GM12878 (cell line): ENCODE data around the gene TMEM196. TPM values are rescaled to one million over a fixed set of nuclear protein-coding genes. Genes with fewer than 3 reads are reported as not detected.

ENCODE experiments used
- ATAC-seq: fragments of 200-7000 bp; cut with Tn5 transposase; 3 replicates; pipeline ENCODE4 v1.9.1; 2020; ENCODE audit warnings: mild to moderate bottlenecking, moderate library complexity
- BruUV-seq: library from RNA; stranded (reverse); fragments of 400-500 nt; replicated peaks from 2 replicates; lab custom pipeline; 2021; lab: Mats Ljungman, UMichigan
- CTCF ChIA-PET: fragments of 300-600 bp; sonication (Branson Sonifier 250); formaldehyde crosslinking; extraction: SDS; loops from one replicate; lab custom pipeline; 2021; ENCODE audit warnings: inconsistent platforms; lab: Yijun Ruan, JAX
- POLR2A ChIA-PET: fragments of 350-600 bp; formaldehyde crosslinking; extraction: SDS; loops from one replicate; lab custom pipeline; 2021; ENCODE audit warnings: inconsistent platforms; lab: Charles Lee
- RAD21 ChIA-PET: fragments of 300-600 bp; sonication (Branson Sonifier 250); formaldehyde crosslinking; loops from one replicate; lab custom pipeline; 2023; ENCODE audit warnings: antibody characterized with exemption; ENCODE audit not compliant: unreplicated experiment; lab: Charles Lee
- SMC1A ChIA-PET: fragments of 300-600 bp; sonication (Branson Sonifier 250); formaldehyde crosslinking; loops from one replicate; lab custom pipeline; 2023; ENCODE audit not compliant: unreplicated experiment, uncharacterized antibody; lab: Charles Lee
- DNase-seq: peaks from one replicate; pipeline ENCODE4 v3.0.0-alpha.2; 2011; ENCODE audit warnings: low read depth, low spot score
- FAIRE-seq: peaks from 3 replicates; lab custom pipeline; 2011; peaks lifted over from hg19 to GRCh38; lab: Jason Lieb, UNC
- H2AFZ ChIP-seq: 2 replicates; pipeline ENCODE4 v1.6.0; 2011; ENCODE audit warnings: low read depth, low read length, control low read depth; ENCODE audit not compliant: control insufficient read depth
- H3K27ac ChIP-seq: 2 replicates; pipeline ENCODE4 v1.5.1; 2011; ENCODE audit warnings: control low read depth; ENCODE audit not compliant: control insufficient read depth, insufficient read depth
- H3K27me3 ChIP-seq, 2 experiments: replicated peaks in 1 of 2; 2 replicates each; pipeline versions ENCODE4 v1.6.0 to v1.6.1; 2011; ENCODE audit warnings: low read length in 1 of 2; ENCODE audit not compliant: control insufficient read depth in 2 of 2, insufficient read depth in 2 of 2
- H3K36me3 ChIP-seq, 2 experiments: 2 replicates each; pipeline ENCODE4 v1.5.1; 2011; ENCODE audit warnings: low read length in 1 of 2; ENCODE audit not compliant: control insufficient read depth in 2 of 2, insufficient read depth in 2 of 2
- H3K4me1 ChIP-seq: 2 replicates; pipeline ENCODE4 v1.6.1; 2011; ENCODE audit warnings: mild to moderate bottlenecking, low read length, moderate library complexity, mixed read lengths; ENCODE audit not compliant: control insufficient read depth, insufficient read depth
- H3K4me2 ChIP-seq: 2 replicates; pipeline ENCODE4 v1.6.0; 2011; ENCODE audit warnings: control low read depth; ENCODE audit not compliant: control insufficient read depth, insufficient read depth
- H3K4me3 ChIP-seq: fragments of 200-600 bp; sonication (generic); 2 replicates; pipeline ENCODE4 v1.5.1; 2016
- H3K79me2 ChIP-seq: 2 replicates; pipeline ENCODE4 v1.6.0; 2011; ENCODE audit warnings: low read length; ENCODE audit not compliant: control insufficient read depth, insufficient read depth
- H3K9ac ChIP-seq: 2 replicates; pipeline ENCODE4 v1.8.0; 2011; ENCODE audit warnings: low read length, control low read depth, mixed read lengths; ENCODE audit not compliant: control insufficient read depth, insufficient read depth
- H3K9me3 ChIP-seq: replicated peaks from 3 replicates; pipeline ENCODE4 v1.5.1; 2011; ENCODE audit warnings: mild to moderate bottlenecking, low read length; ENCODE audit not compliant: control insufficient read depth, insufficient read depth
- H4K20me1 ChIP-seq: 2 replicates; pipeline ENCODE4 v1.6.0; 2011; ENCODE audit not compliant: control insufficient read depth, insufficient read depth
- JUNB ChIP-seq: IDR thresholded peaks from 2 replicates; pipeline ENCODE4 v1.6.1; 2016; ENCODE audit warnings: antibody characterized with exemption, mild to moderate bottlenecking
- NR2C2 ChIP-seq: IDR thresholded peaks from 2 replicates; pipeline ENCODE4 v1.6.1; 2011; ENCODE audit warnings: borderline replicate concordance, low read depth; ENCODE audit not compliant: control insufficient read depth, insufficient read length
- STAT3 ChIP-seq: IDR thresholded peaks from 2 replicates; pipeline ENCODE4 v1.6.1; 2011; ENCODE audit warnings: low read depth, low read length, improper control_type of control experiment
- WGBS: methylation state at CpG from one replicate; pipeline ENCODE4 v1.1.6; 2016; ENCODE audit warnings: low lambda C conversion rate; ENCODE audit not compliant: insufficient replicate concordance, insufficient coverage; ENCODE audit errors: missing lambda C conversion rate; 5-methylcytosine and 5-hydroxymethylcytosine counted together
- in situ Hi-C: fragments of 300-500 bp; cut with MboI; formaldehyde crosslinking; loops from 9 replicates; pipeline ENCODE4 v1.14.3; 2018; ENCODE audit warnings: mixed read lengths
- intact Hi-C: fragments of 100-400 bp; cut with micrococcal nuclease; formaldehyde crosslinking; loops from one replicate; pipeline ENCODE4 v1.14.2; 2022; ENCODE audit not compliant: unreplicated experiment
- polyA plus RNA-seq, 11 experiments: library from polyadenylated mRNA; depleted of rRNA in 4 of 11; unstranded in 6 of 11; stranded (reverse) in 5 of 11; fragments of >200 nt; fragmentation: Nextera tagmentation in 4 of 11; fragmentation: Illumina TruSeq in 1 of 11; extraction: Ambion mirVana in 4 of 11; extraction: Trizol in 1 of 11; gene quantifications; 1 replicate in 1 of 11; 2 replicates in 10 of 11; pipeline versions ENCODE4 v1.2.1 to v1.2.3, GENCODE V29; 2011 to 2016; ENCODE audit warnings: inconsistent platforms in 2 of 11, missing spikeins in 2 of 11, low read depth in 1 of 11
- total RNA-seq, 4 experiments: library from RNA; depleted of rRNA in 3 of 4; stranded (reverse); fragments of >200 nt in 3 of 4; fragmentation: Illumina TruSeq in 1 of 4; extraction: Trizol in 1 of 4; gene quantifications; 2 replicates each; pipeline versions ENCODE4 v1.2.1 to v1.2.3, GENCODE V29; 2013 to 2021
- TF ChIP-seq, protein P1 (sequence below): IDR thresholded peaks from 2 replicates; pipeline ENCODE4 v1.6.1; 2011; ENCODE audit warnings: borderline replicate concordance, low read depth, mild to moderate bottlenecking, moderate library complexity, low read length; ENCODE audit not compliant: insufficient read depth, poor library complexity, severe bottlenecking
- TF ChIP-seq, protein P2 (sequence below): fragments of 450-650 bp; IDR thresholded peaks from 2 replicates; pipeline ENCODE4 v1.6.1; 2017; ENCODE audit warnings: low read depth, mild to moderate bottlenecking, moderate library complexity
- TF ChIP-seq, protein P3 (sequence below): fragments of 450-650 bp; IDR thresholded peaks from 2 replicates; pipeline ENCODE4 v1.6.1; 2017; ENCODE audit warnings: antibody characterized with exemption, mild to moderate bottlenecking, moderate library complexity

Gene TMEM196
- total and polyA plus RNA-seq, 10 of the 15 experiments (the other 5 are each of a cell fraction or from before 2014, with no cell fraction given), result 0.04 TPM; not detected in 9

DNA sequence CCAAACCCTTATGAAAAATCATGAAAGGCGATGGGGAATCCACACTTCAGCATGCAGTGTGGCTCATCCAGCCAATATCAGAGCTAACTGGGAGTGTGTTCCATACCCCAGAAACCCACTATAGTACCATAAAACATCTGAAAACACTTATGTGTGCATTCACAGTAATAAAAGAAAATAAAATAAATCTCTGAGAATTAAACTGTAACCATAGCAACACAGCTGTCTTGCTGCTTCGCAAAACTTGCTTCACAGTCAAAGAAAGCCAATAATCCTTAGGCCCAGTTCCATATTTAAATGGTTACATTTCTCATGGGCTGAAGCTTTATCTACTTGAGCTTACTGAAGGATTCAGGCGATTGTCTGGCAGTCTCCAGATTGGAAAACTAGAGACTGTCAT lies 44.7 kb downstream of the TMEM196 start:
- ChIA-PET SMC1A (interaction anchor here (0.6 kb wide), 1 partner anchor 1036 kb away, joined by 3 read pairs; no protein-coding TSS in a partner anchor), RAD21 (no interaction called here), CTCF (interaction anchor here (1.1 to 1.4 kb wide), 4 partner anchors 15 to 26 kb away, joined by 3 to 6 read pairs (median 4); no protein-coding TSS in a partner anchor), POLR2A (no interaction called here)
- no TSS peak for BruUV-seq
- no peak overlapping the region for H2AFZ ChIP-seq
- H3K27me3 ChIP-seq, result no peaks in the 10 kb centered on the region
- FAIRE-seq (no peak), DNase-seq (no peak), ATAC-seq (no peak)
- H3K9me3 ChIP-seq, result no peaks in the 10 kb centered on the region
- no peaks in the 10 kb centered on the region for H3K79me2 ChIP-seq
- TF ChIP-seq, protein P1, sequence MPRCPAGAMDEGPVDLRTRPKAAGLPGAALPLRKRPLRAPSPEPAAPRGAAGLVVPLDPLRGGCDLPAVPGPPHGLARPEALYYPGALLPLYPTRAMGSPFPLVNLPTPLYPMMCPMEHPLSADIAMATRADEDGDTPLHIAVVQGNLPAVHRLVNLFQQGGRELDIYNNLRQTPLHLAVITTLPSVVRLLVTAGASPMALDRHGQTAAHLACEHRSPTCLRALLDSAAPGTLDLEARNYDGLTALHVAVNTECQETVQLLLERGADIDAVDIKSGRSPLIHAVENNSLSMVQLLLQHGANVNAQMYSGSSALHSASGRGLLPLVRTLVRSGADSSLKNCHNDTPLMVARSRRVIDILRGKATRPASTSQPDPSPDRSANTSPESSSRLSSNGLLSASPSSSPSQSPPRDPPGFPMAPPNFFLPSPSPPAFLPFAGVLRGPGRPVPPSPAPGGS, result no peak
- TF ChIP-seq, protein P2, sequence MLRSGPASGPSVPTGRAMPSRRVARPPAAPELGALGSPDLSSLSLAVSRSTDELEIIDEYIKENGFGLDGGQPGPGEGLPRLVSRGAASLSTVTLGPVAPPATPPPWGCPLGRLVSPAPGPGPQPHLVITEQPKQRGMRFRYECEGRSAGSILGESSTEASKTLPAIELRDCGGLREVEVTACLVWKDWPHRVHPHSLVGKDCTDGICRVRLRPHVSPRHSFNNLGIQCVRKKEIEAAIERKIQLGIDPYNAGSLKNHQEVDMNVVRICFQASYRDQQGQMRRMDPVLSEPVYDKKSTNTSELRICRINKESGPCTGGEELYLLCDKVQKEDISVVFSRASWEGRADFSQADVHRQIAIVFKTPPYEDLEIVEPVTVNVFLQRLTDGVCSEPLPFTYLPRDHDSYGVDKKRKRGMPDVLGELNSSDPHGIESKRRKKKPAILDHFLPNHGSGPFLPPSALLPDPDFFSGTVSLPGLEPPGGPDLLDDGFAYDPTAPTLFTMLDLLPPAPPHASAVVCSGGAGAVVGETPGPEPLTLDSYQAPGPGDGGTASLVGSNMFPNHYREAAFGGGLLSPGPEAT, result no peak
- TF ChIP-seq JUNB (no peak), STAT3 (no peak), NR2C2 (no peak)
- TF ChIP-seq, protein P3, sequence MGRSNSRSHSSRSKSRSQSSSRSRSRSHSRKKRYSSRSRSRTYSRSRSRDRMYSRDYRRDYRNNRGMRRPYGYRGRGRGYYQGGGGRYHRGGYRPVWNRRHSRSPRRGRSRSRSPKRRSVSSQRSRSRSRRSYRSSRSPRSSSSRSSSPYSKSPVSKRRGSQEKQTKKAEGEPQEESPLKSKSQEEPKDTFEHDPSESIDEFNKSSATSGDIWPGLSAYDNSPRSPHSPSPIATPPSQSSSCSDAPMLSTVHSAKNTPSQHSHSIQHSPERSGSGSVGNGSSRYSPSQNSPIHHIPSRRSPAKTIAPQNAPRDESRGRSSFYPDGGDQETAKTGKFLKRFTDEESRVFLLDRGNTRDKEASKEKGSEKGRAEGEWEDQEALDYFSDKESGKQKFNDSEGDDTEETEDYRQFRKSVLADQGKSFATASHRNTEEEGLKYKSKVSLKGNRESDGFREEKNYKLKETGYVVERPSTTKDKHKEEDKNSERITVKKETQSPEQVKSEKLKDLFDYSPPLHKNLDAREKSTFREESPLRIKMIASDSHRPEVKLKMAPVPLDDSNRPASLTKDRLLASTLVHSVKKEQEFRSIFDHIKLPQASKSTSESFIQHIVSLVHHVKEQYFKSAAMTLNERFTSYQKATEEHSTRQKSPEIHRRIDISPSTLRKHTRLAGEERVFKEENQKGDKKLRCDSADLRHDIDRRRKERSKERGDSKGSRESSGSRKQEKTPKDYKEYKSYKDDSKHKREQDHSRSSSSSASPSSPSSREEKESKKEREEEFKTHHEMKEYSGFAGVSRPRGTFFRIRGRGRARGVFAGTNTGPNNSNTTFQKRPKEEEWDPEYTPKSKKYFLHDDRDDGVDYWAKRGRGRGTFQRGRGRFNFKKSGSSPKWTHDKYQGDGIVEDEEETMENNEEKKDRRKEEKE, result no peak
- H3K4me1 ChIP-seq, result no peaks in the 10 kb centered on the region
- in situ Hi-C loops, result no loop called here
- intact Hi-C loops, result no loop called here
- no peak overlapping the region for H3K27ac ChIP-seq
- WGBS, result 48% methylated on average over 3 of the region's 3 CpGs
- no peaks in the 10 kb centered on the region for H4K20me1 ChIP-seq
- no peaks in the 10 kb centered on the region for H3K36me3 ChIP-seq
- H3K9ac ChIP-seq, result no peak overlapping the region
- H3K4me3 ChIP-seq, result no peak overlapping the region
- H3K4me2 ChIP-seq, result no peak overlapping the region
